ENCODE measurements around the gene IRX4. TPM values are rescaled to one million over a fixed set of nuclear protein-coding genes. Genes with fewer than 3 reads are reported as not detected.

IRX4 gene
- total and polyA plus RNA-seq, 2 donors = not detected

DNA sequence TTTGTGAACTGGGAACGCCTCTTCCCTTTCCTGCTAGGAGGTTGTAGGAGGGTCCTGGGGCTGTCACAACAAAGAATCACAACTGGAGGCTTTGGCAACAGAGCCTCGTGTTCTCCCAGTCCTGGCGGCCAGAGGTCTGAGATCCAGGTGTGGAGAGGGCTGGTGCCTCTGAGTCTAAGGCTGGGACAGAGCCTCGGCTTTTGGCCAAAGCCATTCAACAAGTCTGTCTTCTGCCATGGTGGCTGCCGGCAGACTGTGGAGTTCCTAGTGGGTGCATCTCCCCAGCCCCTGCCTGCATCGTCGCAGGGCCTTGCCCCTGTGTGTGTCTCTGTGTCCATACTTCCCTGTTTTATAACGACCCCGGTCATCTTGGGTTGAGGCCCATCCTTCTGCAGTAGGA is 9.5 kb upstream of the IRX4 start:
- 61% methylated on average over 9 of the region's 9 CpGs for WGBS
- DNase-seq (ENCODE audit: extremely low spot score) = no peak

DNA sequence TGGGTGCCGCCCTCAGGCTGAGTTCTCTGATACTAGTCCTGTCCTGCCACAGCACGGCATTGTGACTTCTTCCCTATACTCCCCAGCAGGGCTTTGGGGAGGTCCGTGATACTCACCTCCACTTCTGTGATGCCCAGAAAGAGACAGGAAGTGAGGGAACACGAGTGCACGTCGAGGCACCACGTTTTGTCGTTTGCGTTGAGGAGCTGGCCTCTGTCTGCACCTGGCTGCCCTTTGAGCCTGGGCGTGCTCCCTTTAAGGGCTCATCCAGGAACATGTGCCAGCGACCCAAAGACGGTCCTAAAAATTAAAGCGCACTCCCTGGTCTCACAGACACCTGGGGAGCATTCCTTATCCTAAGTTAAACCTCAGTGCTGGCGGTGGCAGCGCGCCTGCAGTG is 8.7 kb upstream of the IRX4 start:
- DNase-seq (ENCODE audit: extremely low spot score) = no peak
- 69% methylated on average over 16 of the region's 16 CpGs for WGBS
- H3K36me3 ChIP-seq (ENCODE audit: insufficient read depth) = no peaks in the 10 kb centered on the region
- peaks cover 4% of the 10 kb centered on the region for H3K4me1 ChIP-seq (ENCODE audit: insufficient read depth)
- no peak overlapping the region for H3K27ac ChIP-seq (ENCODE audit: low read depth)
- H3K4me3 ChIP-seq (ENCODE audit: low read depth, low read length) = no peak overlapping the region

More for the DNA sequence above, 9.5 kb upstream of the IRX4 start:
- Histone ChIP-seq H3K4me3 (ENCODE audit: low read depth, low read length) (no peak overlapping the region), H3K4me1 (ENCODE audit: insufficient read depth) (peaks cover 2% of the 10 kb centered on the region), H3K36me3 (ENCODE audit: insufficient read depth) (no peaks in the 10 kb centered on the region), H3K27ac (ENCODE audit: low read depth) (no peak overlapping the region)

DNA sequence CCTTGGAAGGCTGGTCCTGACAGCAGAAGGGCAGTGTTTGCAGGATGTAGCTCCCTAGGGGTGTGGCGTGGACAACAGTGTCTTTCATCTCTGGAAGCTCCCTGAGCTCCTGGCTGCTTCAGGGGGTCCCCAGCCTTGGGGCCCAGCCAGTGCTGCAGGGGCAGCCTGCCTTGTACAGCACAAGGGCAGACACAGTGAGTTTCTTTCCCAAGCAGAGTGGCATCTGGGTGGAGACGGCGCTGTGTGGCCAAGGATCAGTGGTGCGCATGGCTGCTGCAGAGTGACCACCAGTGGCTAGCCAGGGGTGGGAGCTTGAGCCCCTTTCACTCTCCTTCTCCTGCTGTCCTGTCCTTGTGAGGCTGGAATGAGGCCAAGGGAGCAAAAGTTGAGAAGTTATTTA is 7.6 kb upstream of the IRX4 start:
- WGBS = 77% methylated on average over 4 of the region's 4 CpGs
- no peak for DNase-seq (ENCODE audit: extremely low spot score)
- Histone ChIP-seq H3K4me3 (ENCODE audit: low read depth, low read length) (no peak overlapping the region), H3K4me1 (ENCODE audit: insufficient read depth) (peaks cover 4% of the 10 kb centered on the region), H3K36me3 (ENCODE audit: insufficient read depth) (no peaks in the 10 kb centered on the region), H3K27ac (ENCODE audit: low read depth) (no peak overlapping the region)

DNA sequence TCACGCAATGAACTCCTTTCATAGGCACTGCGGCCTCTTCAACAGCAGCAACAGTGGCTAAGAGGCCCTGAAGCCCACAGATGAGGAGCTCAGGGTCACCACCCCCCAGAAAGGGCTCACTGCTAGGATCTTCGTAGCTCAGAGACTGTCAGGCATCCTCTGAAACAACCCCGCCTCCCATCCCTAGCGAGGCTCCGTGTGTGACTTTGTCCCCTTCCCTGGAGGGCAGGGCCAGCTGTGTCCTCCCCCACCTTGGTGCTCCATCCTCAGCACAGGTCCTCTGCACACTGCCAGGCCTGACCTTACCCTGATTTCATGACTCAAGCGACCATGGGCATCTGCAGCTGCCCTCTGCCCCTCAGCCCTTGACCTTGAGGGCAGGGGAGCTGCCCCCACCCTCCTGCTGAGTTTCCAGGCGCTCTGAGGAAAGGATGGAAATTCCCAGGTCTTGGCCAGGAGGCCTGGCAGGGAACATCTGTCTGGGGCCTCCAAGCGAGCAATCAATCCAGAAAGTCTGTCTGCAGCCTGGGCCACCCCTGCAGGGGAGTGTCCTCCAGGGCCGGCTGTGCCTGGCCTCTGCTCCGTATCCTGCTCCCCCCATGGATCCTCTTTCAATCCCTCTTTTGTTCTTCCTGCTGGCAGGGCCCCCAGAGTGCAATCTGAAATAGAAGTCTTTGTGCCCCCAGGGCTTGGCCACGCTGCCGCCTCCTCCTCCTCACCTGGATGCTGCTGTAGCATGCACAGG is 6.8 kb upstream of the IRX4 start:
- H3K36me3 ChIP-seq (ENCODE audit: insufficient read depth) = no peaks in the 10 kb centered on the region
- 66% methylated on average over 13 of the region's 13 CpGs for WGBS
- H3K4me1 ChIP-seq (ENCODE audit: insufficient read depth) = peaks cover 4% of the 10 kb centered on the region
- no peak for DNase-seq (ENCODE audit: extremely low spot score)
- no peak overlapping the region for H3K4me3 ChIP-seq (ENCODE audit: low read depth, low read length)
- no peak overlapping the region for H3K27ac ChIP-seq (ENCODE audit: low read depth)

DNA sequence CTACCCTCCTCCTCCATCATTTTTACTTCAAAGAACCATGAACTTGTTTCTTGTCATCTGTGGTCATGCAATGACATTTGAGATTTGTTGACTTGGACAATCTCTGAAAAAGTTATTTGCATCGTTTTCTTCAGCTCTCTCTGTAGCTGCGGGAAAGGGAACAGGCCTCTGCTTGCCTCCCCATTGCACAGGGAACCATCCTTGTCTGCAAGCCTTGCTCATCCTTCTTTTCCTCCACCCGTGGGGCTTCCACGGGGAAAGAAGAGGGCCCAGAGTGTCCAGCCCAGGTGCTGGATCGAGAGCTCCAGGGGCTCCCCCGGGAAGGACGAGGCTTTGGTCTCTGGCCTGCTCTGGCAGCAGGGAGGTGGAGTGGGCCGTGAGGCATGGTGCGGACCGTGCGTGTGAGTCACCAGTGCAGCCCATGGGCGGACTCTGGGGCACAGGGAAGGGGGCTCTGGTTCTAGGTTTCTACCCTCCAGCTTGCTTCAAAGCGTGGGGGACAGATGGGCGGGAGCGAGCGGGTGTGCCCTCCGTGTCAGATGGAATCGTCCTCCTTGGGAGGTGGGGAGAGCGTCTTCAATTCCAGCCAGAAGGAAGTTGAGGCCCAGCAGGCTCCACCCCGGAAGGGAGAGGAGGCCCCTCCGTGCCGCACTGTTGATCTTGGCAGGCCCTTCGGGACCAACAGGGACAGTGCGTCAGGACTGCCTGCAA is 6.0 kb upstream of the IRX4 start:
- H3K4me3 ChIP-seq (ENCODE audit: low read depth, low read length) = no peak overlapping the region
- H3K36me3 ChIP-seq (ENCODE audit: insufficient read depth) = no peaks in the 10 kb centered on the region
- no peak for DNase-seq (ENCODE audit: extremely low spot score)
- no peak overlapping the region for H3K27ac ChIP-seq (ENCODE audit: low read depth)
- H3K4me1 ChIP-seq (ENCODE audit: insufficient read depth) = peaks cover 4% of the 10 kb centered on the region
- 64% methylated on average over 24 of the region's 24 CpGs for WGBS

DNA sequence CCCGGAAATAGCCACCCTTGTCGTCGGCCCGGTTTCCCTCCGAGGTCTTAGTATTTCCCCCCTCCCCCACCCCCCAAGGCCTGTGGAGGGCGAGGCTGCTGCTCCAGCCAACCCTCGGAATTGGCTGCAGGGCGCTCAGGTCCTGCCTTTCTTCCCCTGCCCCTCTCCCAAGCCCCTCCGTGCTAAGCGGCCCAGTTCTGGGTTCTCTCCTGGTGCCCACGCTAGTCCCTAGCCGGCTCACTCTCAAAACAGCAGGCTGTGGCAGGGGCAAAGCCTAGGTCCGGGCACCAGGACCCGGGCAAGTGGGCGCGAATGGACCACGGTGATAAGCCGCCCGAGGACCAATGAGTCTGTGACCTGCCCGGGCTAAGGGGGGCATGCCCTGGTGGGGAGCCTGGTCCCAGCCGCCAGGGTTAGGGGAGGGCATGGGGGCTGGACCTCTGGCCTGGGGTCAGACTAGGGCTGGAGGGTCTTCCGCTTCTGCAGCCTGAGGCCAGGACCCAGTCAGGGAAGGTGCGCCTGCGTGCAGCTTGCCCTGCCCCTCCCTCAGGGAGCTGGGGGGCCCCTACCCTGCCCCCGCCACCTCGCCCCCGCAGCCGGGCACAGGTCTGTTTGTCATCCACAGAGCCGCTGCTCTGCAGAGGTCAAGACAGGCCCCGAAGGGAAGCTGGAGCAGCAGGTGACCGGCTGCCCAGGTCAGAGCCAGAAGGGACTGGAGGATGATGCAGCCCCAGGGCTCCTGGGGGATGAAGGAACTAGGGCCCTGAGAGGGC is 5.0 kb upstream of the IRX4 start:
- Histone ChIP-seq H3K36me3 (ENCODE audit: insufficient read depth) (no peaks in the 10 kb centered on the region), H3K27ac (ENCODE audit: low read depth) (no peak overlapping the region), H3K4me3 (ENCODE audit: low read depth, low read length) (no peak overlapping the region), H3K4me1 (ENCODE audit: insufficient read depth) (peaks cover 4% of the 10 kb centered on the region)
- 9% methylated on average over 31 of the region's 31 CpGs for WGBS
- no peak for DNase-seq (ENCODE audit: extremely low spot score)

DNA sequence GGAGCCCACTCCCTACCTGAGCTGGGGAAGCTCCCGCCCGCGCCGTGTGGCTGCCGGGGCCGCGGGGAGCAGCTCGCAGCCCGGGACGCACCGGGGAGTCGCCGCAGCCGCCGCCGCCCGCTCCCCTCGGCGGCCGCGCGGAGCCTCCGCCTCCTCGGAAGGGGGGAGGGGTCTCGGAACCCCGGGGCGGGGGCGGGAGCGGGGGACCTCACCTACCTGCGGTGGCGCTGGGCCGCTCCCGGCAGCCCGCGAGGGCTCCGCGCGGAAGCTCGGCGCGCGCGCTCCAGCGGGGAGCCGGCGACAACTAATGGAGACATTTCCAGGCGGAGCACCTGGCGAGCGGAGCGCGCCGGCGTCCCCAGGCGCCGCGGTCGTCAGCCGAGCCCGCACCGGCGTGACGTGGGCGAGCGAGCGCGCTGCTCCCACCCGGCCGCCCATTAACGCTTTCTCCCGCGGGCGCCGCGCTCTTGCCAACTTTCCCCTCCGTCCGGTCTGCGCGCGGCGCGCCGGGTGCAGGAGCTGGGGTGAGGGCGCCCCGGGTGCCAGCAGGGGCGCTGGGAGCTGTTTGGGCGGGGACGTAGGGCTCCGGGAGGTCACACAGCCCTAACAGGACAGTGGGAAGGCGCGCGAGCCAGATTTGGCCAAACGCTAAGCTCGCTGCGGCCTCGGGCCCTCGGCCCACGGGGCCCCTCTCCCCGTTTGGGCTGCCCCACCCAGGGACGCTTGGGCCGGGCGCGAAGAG is 4.3 kb upstream of the IRX4 start:
- no peak overlapping the region for H3K27ac ChIP-seq (ENCODE audit: low read depth)
- peaks cover 4% of the 10 kb centered on the region for H3K4me1 ChIP-seq (ENCODE audit: insufficient read depth)
- no peak for DNase-seq (ENCODE audit: extremely low spot score)
- WGBS = under 1% methylated on average over 102 of the region's 102 CpGs
- H3K36me3 ChIP-seq (ENCODE audit: insufficient read depth) = no peaks in the 10 kb centered on the region
- no peak overlapping the region for H3K4me3 ChIP-seq (ENCODE audit: low read depth, low read length)

DNA sequence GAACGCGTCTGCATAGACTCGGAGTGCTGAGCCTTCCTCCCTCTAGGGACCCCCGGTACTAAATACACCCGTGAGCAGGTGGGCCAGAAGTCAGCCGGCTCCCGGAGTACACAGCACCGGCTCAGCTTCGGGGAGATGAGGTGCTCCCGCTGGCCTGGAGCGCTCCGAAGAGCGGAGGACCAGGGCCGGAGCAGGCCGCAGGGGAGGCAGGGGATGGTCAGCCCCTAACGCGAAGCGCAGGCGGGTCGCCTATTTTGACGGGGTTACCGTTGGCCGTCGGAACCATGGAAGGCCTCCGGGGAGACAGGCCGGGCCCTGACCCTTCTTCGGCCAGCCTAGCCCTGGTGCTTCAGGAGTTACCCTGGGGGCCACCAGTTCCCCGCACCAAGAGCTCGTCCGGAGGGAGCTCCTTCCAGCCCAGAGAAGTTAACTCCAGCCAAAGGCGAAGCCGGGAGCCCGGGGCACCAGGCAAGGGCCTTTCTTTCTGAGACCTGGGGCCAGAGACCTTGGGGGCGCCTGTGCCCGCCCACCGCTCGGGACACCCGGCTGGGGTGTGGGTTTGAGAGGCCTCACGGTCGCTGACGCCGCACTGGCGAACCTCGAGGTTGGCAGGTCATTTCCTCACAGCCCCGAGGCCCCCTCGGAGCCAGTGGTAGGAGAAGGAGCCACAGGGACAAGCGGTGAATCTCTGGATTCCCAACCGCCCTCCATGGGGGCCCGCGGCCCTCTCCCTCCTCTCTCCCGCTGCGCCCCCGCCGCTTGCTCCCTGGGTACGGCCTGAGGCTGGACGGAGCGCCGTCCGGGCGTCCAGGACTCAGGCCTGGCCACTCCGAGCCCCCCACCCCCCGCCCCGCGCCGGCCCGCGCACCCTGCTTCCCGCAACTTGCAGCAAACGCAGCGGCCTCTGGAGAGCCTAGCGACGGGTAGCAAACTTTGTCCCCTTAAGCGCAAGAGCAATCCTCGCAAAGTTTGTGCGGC is 3.4 kb upstream of the IRX4 start:
- 2% methylated on average over 75 of the region's 75 CpGs for WGBS

DNA sequence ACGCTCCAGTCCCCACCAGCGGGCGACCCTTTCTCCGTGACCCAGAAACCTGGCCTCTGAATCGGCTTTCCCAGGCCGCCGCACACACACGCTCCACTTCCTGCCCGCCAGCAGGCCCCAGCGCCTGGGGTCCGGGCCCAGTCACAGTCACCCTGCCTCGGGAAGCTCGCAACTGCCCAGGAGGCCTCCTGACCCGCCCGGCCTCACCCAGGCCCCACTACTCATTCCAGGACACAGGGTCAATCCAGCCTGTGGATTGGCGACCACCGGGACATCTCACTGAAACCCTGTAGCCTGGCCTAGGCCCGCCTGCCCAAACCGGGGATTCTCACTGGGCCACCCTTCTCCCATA is 2.7 kb upstream of the IRX4 start:
- WGBS = 5% methylated on average over 19 of the region's 19 CpGs
- H3K4me3 ChIP-seq (ENCODE audit: low read depth, low read length) = no peak overlapping the region

More for the DNA sequence above, 3.4 kb upstream of the IRX4 start:
- DNase-seq (ENCODE audit: extremely low spot score) = no peak
- Histone ChIP-seq H3K4me3 (ENCODE audit: low read depth, low read length) (no peak overlapping the region), H3K36me3 (ENCODE audit: insufficient read depth) (no peaks in the 10 kb centered on the region), H3K27ac (ENCODE audit: low read depth) (no peak overlapping the region), H3K4me1 (ENCODE audit: insufficient read depth) (peaks cover 4% of the 10 kb centered on the region)

GRCh38 chr5:1884678-1885403 is 2.1 kb upstream of the IRX4 start:
- no peak for DNase-seq (ENCODE audit: extremely low spot score)
- WGBS = 3% methylated on average over 24 of the region's 24 CpGs
- Histone ChIP-seq H3K27ac (ENCODE audit: low read depth) (no peak overlapping the region), H3K4me3 (ENCODE audit: low read depth, low read length) (no peak overlapping the region), H3K4me1 (ENCODE audit: insufficient read depth) (peaks cover 4% of the 10 kb centered on the region), H3K36me3 (ENCODE audit: insufficient read depth) (no peaks in the 10 kb centered on the region)

More for the DNA sequence above, 2.7 kb upstream of the IRX4 start:
- Histone ChIP-seq H3K36me3 (ENCODE audit: insufficient read depth) (no peaks in the 10 kb centered on the region), H3K27ac (ENCODE audit: low read depth) (no peak overlapping the region), H3K4me1 (ENCODE audit: insufficient read depth) (peaks cover 4% of the 10 kb centered on the region)
- no peak for DNase-seq (ENCODE audit: extremely low spot score)

GRCh38 chr5:1883925-1884677 is 1.4 kb upstream of the IRX4 start:
- no peak for DNase-seq (ENCODE audit: extremely low spot score)

More at GRCh38 chr5:1883925-1884677, 1.4 kb upstream of the IRX4 start:
- Histone ChIP-seq H3K4me1 (ENCODE audit: insufficient read depth) (peaks cover 4% of the 10 kb centered on the region), H3K4me3 (ENCODE audit: low read depth, low read length) (no peak overlapping the region), H3K27ac (ENCODE audit: low read depth) (no peak overlapping the region), H3K36me3 (ENCODE audit: insufficient read depth) (no peaks in the 10 kb centered on the region)
- 3% methylated on average over 49 of the region's 49 CpGs for WGBS
